Mammary epithelial cell (primary cell): ENCODE data around the gene MMS19.

Experiments
- CTCF ChIP-seq, 2 donors: IDR thresholded peaks in 1 of 2; conservative IDR thresholded peaks in 1 of 2; 2 replicates each; pipeline ENCODE4 v1.5.1; 2011 to 2012; ENCODE audit warnings: inconsistent platforms in 2 of 2, low read length in 2 of 2, mild to moderate bottlenecking in 2 of 2, control low read depth in 1 of 2, low read depth in 1 of 2; ENCODE audit not compliant: insufficient read depth in 1 of 2; ENCODE audit errors: extremely low read depth in 1 of 2
- EZH2 ChIP-seq: IDR thresholded peaks from 2 replicates; pipeline ENCODE4 v1.6.1; 2012; ENCODE audit warnings: low read length, inconsistent platforms, borderline replicate concordance

- no peak for TF ChIP-seq CTCF (conservative IDR thresholded peaks at IDR 0.05 in 1 of 2, IDR thresholded peaks at IDR 0.05 in 1 of 2; ENCODE audit: extremely low read depth in 1 of 2, insufficient read depth in 1 of 2, low read depth in 1 of 2, low read length in 2 of 2)
- TF ChIP-seq EZH2, result no peak
These were observed 14.3 kb downstream of the MMS19 start for GRCh38 chr10:97483921-97484320.
